Ectodermal cell (in vitro differentiated cells): ENCODE results near the gene SHISA9.
A peak's percentile ranks its signal among the peaks of the same experiment; 100 is the strongest.

Experiments
- H3K27ac ChIP-seq: 2 replicates; pipeline ENCODE4 v1.7.0; 2013; ENCODE audit warnings: mild to moderate bottlenecking, low read depth, low read length; ENCODE audit not compliant: insufficient read depth, poor library complexity, severe bottlenecking
- H3K27me3 ChIP-seq: 2 replicates; pipeline ENCODE4 v1.7.0; 2013; ENCODE audit warnings: mild to moderate bottlenecking, low read length; ENCODE audit not compliant: insufficient read depth, control insufficient read depth, poor library complexity, severe bottlenecking
- H3K36me3 ChIP-seq: one replicate; pipeline ENCODE4 v1.7.0; 2013; ENCODE audit warnings: low read length; ENCODE audit not compliant: control insufficient read depth, insufficient read depth
- H3K4me1 ChIP-seq: one replicate; pipeline ENCODE4 v1.7.0; 2013; ENCODE audit warnings: low read length; ENCODE audit not compliant: control insufficient read depth, insufficient read depth
- H3K4me3 ChIP-seq: 2 replicates; pipeline ENCODE4 v1.7.0; 2013; ENCODE audit warnings: low read depth, low read length, control low read depth; ENCODE audit not compliant: insufficient read depth
- H3K9me3 ChIP-seq: 2 replicates; pipeline ENCODE4 v1.7.0; 2013; ENCODE audit warnings: mild to moderate bottlenecking, low read length, moderate library complexity; ENCODE audit not compliant: control insufficient read depth
- WGBS, 2 experiments: methylation state at CpG; one replicate each; pipeline ENCODE4 v1.1.7; 2013; ENCODE audit warnings: missing lambda C conversion rate in 2 of 2; 5-methylcytosine and 5-hydroxymethylcytosine counted together

SHISA9 gene

DNA sequence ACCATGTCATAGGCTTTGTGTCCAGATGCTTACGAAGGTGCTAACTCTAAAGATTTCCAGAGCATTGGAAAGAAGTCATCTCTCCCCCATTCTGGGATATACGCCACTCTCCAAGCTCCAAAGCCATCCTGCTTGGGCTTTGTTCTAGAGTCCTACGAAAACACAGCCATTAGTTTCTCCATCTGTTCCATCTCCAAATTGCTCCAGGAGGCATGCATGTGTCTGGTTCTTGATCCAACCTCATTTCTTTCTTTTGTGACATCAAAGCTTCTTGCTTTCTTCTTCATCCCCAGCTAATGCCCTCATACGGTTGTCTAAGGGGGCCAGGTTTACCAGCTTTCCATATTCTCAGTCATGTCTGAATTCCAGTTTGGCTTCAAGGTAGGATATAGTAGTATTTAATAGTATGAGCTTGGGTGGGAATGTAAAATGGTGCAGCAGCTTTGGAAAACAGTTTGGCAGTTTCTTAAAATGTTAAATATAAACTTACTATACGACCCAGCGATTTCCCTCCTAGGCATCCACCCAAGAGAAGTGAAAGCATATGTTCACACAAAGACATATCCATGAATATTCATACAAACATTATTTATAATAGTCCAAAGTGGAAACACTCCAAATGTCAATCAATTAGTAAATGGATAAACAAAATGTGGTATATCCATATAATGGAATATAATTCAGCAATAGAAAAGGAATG is 202.6 kb downstream of the SHISA9 start:
- Histone ChIP-seq H3K27me3 (no peaks in the 10 kb centered on the region), H3K4me1 (no peaks in the 10 kb centered on the region), H3K4me3 (no peak overlapping the region), H3K27ac (no peak overlapping the region), H3K9me3 (no peaks in the 10 kb centered on the region), H3K36me3 (no peaks in the 10 kb centered on the region)
- 93 to 95% methylated on average over 5 to 6 of the region's 6 CpGs for WGBS, 2 experiments

DNA sequence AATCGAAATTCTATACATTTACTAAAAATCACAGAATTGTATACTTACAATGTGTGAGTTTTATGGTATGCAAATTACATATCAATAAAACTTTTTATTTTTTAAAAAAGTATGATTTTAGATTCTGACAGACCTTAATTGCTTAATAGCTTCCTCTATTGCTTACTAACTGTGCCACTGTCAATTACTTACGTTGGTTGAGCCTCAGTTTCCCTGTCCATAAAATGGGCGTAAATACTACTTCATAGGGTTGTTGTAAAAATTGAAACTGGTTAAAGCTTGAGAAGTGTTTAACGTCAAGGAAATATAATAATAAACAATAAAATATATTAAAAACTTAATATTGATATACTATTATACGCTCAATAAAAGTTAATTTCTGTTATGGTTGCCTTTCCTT is 203.4 kb downstream of the SHISA9 start:
- WGBS, 2 experiments: 100% methylated on average over 1 of the region's 5 CpGs; no CpG with 5 or more reads in 1 of the 2 experiments
- peaks cover under 1% of the 10 kb centered on the region for H3K4me1 ChIP-seq
- no peaks in the 10 kb centered on the region for H3K27me3 ChIP-seq
- H3K36me3 ChIP-seq: no peaks in the 10 kb centered on the region
- H3K9me3 ChIP-seq: no peaks in the 10 kb centered on the region
- H3K4me3 ChIP-seq: no peak overlapping the region
- no peak overlapping the region for H3K27ac ChIP-seq

DNA sequence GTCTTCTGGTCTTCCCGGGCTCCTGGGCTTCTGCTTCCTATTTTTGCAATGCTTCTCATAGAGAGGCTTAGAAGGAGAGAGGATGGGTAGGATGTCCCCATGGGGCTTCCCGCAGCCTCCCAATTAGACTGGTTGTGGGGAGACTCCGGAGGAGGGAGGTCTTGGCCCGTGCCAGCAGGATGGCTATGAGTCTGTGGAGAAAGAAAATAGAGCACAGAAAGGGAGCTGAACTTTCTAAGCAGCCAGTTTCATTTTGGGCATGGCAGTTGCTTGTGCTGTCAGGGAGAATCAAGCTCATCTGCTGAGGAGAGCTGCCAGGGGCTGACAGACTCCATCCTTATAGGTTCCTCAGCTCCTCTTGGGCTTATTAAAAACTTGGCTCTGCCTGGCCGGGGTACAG is 204.0 kb downstream of the SHISA9 start:
- Histone ChIP-seq H3K4me3 (no peak overlapping the region), H3K27me3 (no peaks in the 10 kb centered on the region), H3K36me3 (no peaks in the 10 kb centered on the region), H3K27ac (no peak overlapping the region), H3K9me3 (no peaks in the 10 kb centered on the region), H3K4me1 (peaks cover 7% of the 10 kb centered on the region)
- WGBS, 2 experiments: 90 to 92% methylated on average over 5 of the region's 5 CpGs

DNA sequence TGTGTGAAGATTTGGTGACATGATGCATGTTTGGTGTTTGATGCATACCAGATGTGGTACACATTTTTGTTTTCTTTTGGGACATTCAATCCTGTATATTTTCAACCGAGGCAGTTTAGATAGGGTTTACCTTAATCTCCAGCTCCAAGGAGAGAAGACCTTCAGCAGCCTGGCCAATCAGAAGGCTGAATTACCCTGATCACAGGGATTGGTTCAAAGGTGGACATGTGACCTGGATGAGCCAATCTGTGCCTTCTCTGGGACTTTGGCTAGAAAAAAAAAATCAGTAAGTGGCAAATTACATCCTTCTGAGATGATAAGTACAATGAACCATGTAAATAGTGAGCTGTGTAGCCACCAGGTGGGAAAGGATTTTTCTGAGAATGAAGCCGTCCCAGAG is 205.1 kb downstream of the SHISA9 start:
- 88 to 95% methylated on average over 2 of the region's 2 CpGs for WGBS, 2 experiments
- no peak overlapping the region for H3K4me3 ChIP-seq

DNA sequence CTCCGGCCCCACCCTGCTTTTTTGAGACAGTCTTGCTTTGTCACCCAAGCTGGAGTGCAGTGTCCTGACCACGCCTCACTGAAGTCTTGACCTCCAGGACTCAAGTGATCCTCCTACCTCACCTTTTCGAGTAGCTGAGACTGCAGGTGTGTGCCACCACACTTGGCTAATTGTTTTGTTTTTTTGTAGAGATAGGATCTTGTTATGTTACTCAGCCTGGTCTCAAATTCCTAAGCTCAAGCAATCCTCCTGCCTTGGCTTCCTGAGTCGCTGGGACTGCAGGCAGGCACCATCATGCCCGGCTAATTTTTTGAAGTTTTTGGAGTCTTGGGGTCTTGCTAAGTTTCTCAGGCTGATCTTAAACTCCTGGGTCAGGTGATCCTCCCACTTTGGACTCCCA is 206.7 kb downstream of the SHISA9 start:
- no peak overlapping the region for H3K27ac ChIP-seq
- 87 to 90% methylated on average over 5 of the region's 5 CpGs for WGBS, 2 experiments

More for the DNA sequence above, 205.1 kb downstream of the SHISA9 start:
- Histone ChIP-seq H3K27ac (no peak overlapping the region), H3K36me3 (no peaks in the 10 kb centered on the region), H3K4me1 (peaks cover 11% of the 10 kb centered on the region), H3K9me3 (no peaks in the 10 kb centered on the region), H3K27me3 (no peaks in the 10 kb centered on the region)

DNA sequence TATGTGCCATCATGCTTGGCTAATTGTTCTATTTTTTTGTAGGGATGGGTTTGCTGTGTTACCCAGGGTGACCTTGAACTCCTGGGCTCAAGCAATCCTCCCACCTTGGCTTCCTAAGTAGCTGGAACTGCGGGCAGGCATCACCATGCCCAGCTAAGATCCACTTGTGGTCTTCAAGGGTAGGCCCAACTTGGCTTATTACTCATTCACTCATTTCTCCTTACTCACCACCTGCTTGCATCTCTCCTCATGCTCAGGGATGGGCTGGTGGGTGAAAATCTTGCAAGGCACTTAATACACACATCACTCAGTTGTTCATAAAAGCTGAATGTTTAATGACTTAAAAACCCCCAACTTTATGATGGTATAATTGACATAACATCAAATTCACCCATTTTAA is 207.8 kb downstream of the SHISA9 start:
- H3K27me3 ChIP-seq: no peaks in the 10 kb centered on the region
- 96 to 100% methylated on average over 1 of the region's 1 CpG for WGBS, 2 experiments
- peaks cover 25% of the 10 kb centered on the region for H3K4me1 ChIP-seq
- H3K4me3 ChIP-seq: no peak overlapping the region
- H3K27ac ChIP-seq: no peak overlapping the region
- no peaks in the 10 kb centered on the region for H3K9me3 ChIP-seq
- no peaks in the 10 kb centered on the region for H3K36me3 ChIP-seq

More for the DNA sequence above, 206.7 kb downstream of the SHISA9 start:
- no peaks in the 10 kb centered on the region for H3K36me3 ChIP-seq
- no peaks in the 10 kb centered on the region for H3K9me3 ChIP-seq
- H3K4me1 ChIP-seq: peaks cover 17% of the 10 kb centered on the region
- H3K4me3 ChIP-seq: no peak overlapping the region
- H3K27me3 ChIP-seq: no peaks in the 10 kb centered on the region

DNA sequence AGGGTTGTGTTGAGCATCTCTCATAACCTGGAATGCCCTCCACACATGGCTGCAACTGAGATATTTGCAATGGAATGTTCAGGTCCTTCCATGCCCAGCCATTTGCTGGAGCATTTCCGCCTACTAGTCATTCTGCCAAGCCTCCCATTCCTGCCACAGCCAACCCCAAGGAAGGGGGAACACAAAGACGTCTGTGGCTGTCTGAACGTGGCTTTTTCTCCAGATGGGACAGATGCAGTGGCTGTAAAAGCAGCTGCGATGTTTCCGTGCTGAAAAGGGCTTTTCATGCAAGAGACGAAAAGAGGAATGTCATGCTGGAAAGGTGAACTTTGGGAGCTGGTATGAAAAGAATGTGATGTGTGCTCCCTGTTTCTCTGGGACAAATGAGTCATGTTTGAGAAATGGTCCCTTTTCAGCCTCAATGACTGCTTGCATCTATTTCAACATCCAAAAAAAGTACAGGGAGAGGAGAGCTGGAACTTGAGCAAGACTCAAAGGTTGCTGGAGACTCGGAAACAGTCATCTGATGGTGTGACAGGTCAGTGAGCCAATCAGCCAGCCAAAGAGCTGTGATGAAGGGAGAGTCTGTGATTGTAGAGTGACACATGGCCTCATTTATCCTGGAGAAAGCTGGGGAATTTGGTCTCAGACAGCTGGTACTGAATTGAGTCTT is 208.9 kb downstream of the SHISA9 start:
- 40 to 44% methylated on average over 7 of the region's 7 CpGs for WGBS, 2 experiments

DNA sequence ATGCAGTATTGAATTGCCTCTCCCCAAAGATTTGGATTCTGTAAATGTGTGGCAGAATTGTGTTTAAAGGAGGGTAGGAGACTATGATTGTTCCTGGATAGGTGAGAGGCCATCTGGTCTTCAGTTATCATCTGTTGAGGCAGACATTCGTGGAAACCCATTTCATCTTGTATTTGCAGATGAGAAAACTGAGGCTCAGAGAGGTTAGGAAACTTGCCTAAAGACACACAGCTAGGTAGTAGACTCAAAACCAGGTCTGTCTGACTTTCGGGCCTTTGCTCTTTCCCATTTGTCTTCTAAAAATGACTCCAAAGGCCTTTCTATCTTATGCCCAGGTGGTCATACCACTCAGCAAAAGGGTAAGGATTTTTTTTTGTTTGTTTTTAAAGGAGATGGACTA is 210.3 kb downstream of the SHISA9 start:
- H3K4me3 ChIP-seq: no peak overlapping the region
- no peaks in the 10 kb centered on the region for H3K36me3 ChIP-seq
- no peak overlapping the region for H3K27ac ChIP-seq
- H3K9me3 ChIP-seq: no peaks in the 10 kb centered on the region
- 91 to 94% methylated on average over 2 of the region's 2 CpGs for WGBS, 2 experiments
- peaks cover 25% of the 10 kb centered on the region for H3K4me1 ChIP-seq
- no peaks in the 10 kb centered on the region for H3K27me3 ChIP-seq

More for the DNA sequence above, 208.9 kb downstream of the SHISA9 start:
- peaks cover 25% of the 10 kb centered on the region for H3K4me1 ChIP-seq
- H3K9me3 ChIP-seq: no peaks in the 10 kb centered on the region
- H3K27me3 ChIP-seq: no peaks in the 10 kb centered on the region
- H3K4me3 ChIP-seq: no peak overlapping the region
- no peaks in the 10 kb centered on the region for H3K36me3 ChIP-seq
- peak overlapping the region; percentile 83 for H3K27ac ChIP-seq

DNA sequence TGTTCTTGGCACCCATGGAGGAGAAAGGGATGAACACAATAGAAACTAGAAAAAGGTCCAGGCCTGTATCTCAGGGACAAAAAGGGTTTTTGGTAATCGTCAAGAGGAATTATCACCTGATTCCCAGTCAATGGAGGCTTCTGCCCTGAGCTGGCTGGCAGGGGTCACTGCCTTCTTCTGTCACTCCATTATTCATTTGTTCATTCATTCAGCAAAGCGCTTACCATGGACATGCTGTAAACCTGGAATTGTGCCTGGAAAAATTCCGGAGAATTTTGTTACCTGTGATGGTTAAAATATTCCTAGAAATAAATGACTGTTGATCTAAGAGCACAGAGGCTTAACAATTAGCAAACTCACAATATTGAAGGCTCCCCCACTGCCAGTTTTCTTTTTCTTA is 212.3 kb downstream of the SHISA9 start:
- Histone ChIP-seq H3K4me1 (peaks cover 25% of the 10 kb centered on the region), H3K9me3 (no peaks in the 10 kb centered on the region), H3K36me3 (no peaks in the 10 kb centered on the region), H3K27ac (no peak overlapping the region), H3K27me3 (no peaks in the 10 kb centered on the region), H3K4me3 (no peak overlapping the region)
- 81 to 83% methylated on average over 2 to 3 of the region's 3 CpGs for WGBS, 2 experiments

DNA sequence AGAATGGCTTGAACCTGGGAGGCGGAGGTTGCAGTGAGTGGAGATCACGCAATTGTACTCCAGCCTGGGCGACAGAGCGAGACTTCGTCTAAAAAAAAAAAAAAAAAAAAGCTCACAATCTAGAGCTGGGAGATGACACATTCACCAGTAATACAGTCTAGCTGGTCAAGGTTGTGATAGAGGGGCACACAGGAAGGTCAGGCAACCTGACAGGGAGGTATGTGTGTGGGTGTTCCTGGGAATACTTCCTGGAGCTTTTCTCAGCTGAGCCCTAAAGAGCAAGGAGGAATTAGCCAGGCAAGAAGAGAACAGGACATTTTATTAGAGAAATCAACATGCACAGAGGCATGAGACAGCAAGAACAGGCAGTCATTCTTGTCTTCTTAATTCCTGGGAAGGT is 216.7 kb downstream of the SHISA9 start:
- WGBS, 2 experiments: 92 to 95% methylated on average over 5 of the region's 5 CpGs
- Histone ChIP-seq H3K9me3 (no peaks in the 10 kb centered on the region), H3K4me3 (no peak overlapping the region), H3K4me1 (peaks cover 25% of the 10 kb centered on the region), H3K27ac (no peak overlapping the region), H3K36me3 (no peaks in the 10 kb centered on the region), H3K27me3 (no peaks in the 10 kb centered on the region)
